Measurements from ENCODE around the gene DKC1. TPM values are rescaled to one million over a fixed set of nuclear protein-coding genes. Genes with fewer than 3 reads are reported as not detected.

Gene DKC1
- total RNA-seq, 1 donor: 39.3 TPM

GRCh38 chrX:154731184-154731583 is 31.5 kb upstream of the DKC1 start:
- H3K9me3 ChIP-seq (ENCODE audit: low read depth, low read length): no peaks in the 10 kb centered on the region
- peaks cover 95% of the 10 kb centered on the region for H3K4me1 ChIP-seq (ENCODE audit: insufficient read depth, low read length)
- no peaks in the 10 kb centered on the region for H3K27me3 ChIP-seq (ENCODE audit: insufficient read depth, low read length)
- no peak overlapping the region for H3K4me3 ChIP-seq (ENCODE audit: low read length)

GRCh38 chrX:154731881-154732280 is 30.8 kb upstream of the DKC1 start:
- no peak overlapping the region for H3K4me3 ChIP-seq (ENCODE audit: low read length)
- H3K27me3 ChIP-seq (ENCODE audit: insufficient read depth, low read length): no peaks in the 10 kb centered on the region
- peaks cover 96% of the 10 kb centered on the region for H3K4me1 ChIP-seq (ENCODE audit: insufficient read depth, low read length)
- H3K9me3 ChIP-seq (ENCODE audit: low read depth, low read length): no peaks in the 10 kb centered on the region

GRCh38 chrX:154732421-154733065 is 30.1 kb upstream of the DKC1 start:
- Histone ChIP-seq H3K27me3 (ENCODE audit: insufficient read depth, low read length) (no peaks in the 10 kb centered on the region), H3K4me1 (ENCODE audit: insufficient read depth, low read length) (peaks cover 98% of the 10 kb centered on the region), H3K4me3 (ENCODE audit: low read length) (no peak overlapping the region), H3K9me3 (ENCODE audit: low read depth, low read length) (no peaks in the 10 kb centered on the region)

GRCh38 chrX:154733066-154733425 is 29.6 kb upstream of the DKC1 start:
- Histone ChIP-seq H3K4me1 (ENCODE audit: insufficient read depth, low read length) (peaks cover 98% of the 10 kb centered on the region), H3K27me3 (ENCODE audit: insufficient read depth, low read length) (no peaks in the 10 kb centered on the region), H3K9me3 (ENCODE audit: low read depth, low read length) (no peaks in the 10 kb centered on the region), H3K4me3 (ENCODE audit: low read length) (no peak overlapping the region)

GRCh38 chrX:154734061-154734781 is 28.4 kb upstream of the DKC1 start:
- Histone ChIP-seq H3K4me3 (ENCODE audit: low read length) (no peak overlapping the region), H3K27me3 (ENCODE audit: insufficient read depth, low read length) (no peaks in the 10 kb centered on the region), H3K4me1 (ENCODE audit: insufficient read depth, low read length) (peaks cover 98% of the 10 kb centered on the region), H3K9me3 (ENCODE audit: low read depth, low read length) (no peaks in the 10 kb centered on the region)

GRCh38 chrX:154735695-154736393 is 26.8 kb upstream of the DKC1 start:
- no peak overlapping the region for H3K4me3 ChIP-seq (ENCODE audit: low read length)
- no peaks in the 10 kb centered on the region for H3K9me3 ChIP-seq (ENCODE audit: low read depth, low read length)
- H3K27me3 ChIP-seq (ENCODE audit: insufficient read depth, low read length): no peaks in the 10 kb centered on the region
- H3K4me1 ChIP-seq (ENCODE audit: insufficient read depth, low read length): peaks cover 88% of the 10 kb centered on the region

GRCh38 chrX:154737136-154737535 is 25.5 kb upstream of the DKC1 start:
- Histone ChIP-seq H3K4me1 (ENCODE audit: insufficient read depth, low read length) (peaks cover 82% of the 10 kb centered on the region), H3K9me3 (ENCODE audit: low read depth, low read length) (no peaks in the 10 kb centered on the region), H3K27me3 (ENCODE audit: insufficient read depth, low read length) (no peaks in the 10 kb centered on the region), H3K4me3 (ENCODE audit: low read length) (no peak overlapping the region)

- Histone ChIP-seq H3K4me3 (ENCODE audit: low read length) (no peak overlapping the region), H3K27me3 (ENCODE audit: insufficient read depth, low read length) (no peaks in the 10 kb centered on the region), H3K4me1 (ENCODE audit: insufficient read depth, low read length) (peaks cover 71% of the 10 kb centered on the region), H3K9me3 (ENCODE audit: low read depth, low read length) (no peaks in the 10 kb centered on the region)
Observed at GRCh38 chrX:154738011-154738738, 24.5 kb upstream of the DKC1 start.

- Histone ChIP-seq H3K9me3 (ENCODE audit: low read depth, low read length) (no peaks in the 10 kb centered on the region), H3K4me3 (ENCODE audit: low read length) (no peak overlapping the region), H3K4me1 (ENCODE audit: insufficient read depth, low read length) (peaks cover 55% of the 10 kb centered on the region), H3K27me3 (ENCODE audit: insufficient read depth, low read length) (no peaks in the 10 kb centered on the region)
Observed at GRCh38 chrX:154739952-154740465, 22.7 kb upstream of the DKC1 start.

- Histone ChIP-seq H3K9me3 (ENCODE audit: low read depth, low read length) (no peaks in the 10 kb centered on the region), H3K27me3 (ENCODE audit: insufficient read depth, low read length) (no peaks in the 10 kb centered on the region), H3K4me3 (ENCODE audit: low read length) (no peak overlapping the region), H3K4me1 (ENCODE audit: insufficient read depth, low read length) (peaks cover 34% of the 10 kb centered on the region)
Observed at GRCh38 chrX:154742613-154743012, 20.1 kb upstream of the DKC1 start.

GRCh38 chrX:154748712-154749339 is 13.8 kb upstream of the DKC1 start:
- Histone ChIP-seq H3K4me3 (ENCODE audit: low read length) (no peak overlapping the region), H3K4me1 (ENCODE audit: insufficient read depth, low read length) (peaks cover 32% of the 10 kb centered on the region), H3K27me3 (ENCODE audit: insufficient read depth, low read length) (no peaks in the 10 kb centered on the region), H3K9me3 (ENCODE audit: low read depth, low read length) (no peaks in the 10 kb centered on the region)

- H3K9me3 ChIP-seq (ENCODE audit: low read depth, low read length): no peaks in the 10 kb centered on the region
- H3K4me3 ChIP-seq (ENCODE audit: low read length): peak overlapping the region; percentile 58
- H3K27me3 ChIP-seq (ENCODE audit: insufficient read depth, low read length): no peaks in the 10 kb centered on the region
- H3K4me1 ChIP-seq (ENCODE audit: insufficient read depth, low read length): peaks cover 32% of the 10 kb centered on the region
Observed at GRCh38 chrX:154749856-154750255, 12.8 kb upstream of the DKC1 start.

GRCh38 chrX:154750301-154751202 is 12.1 kb upstream of the DKC1 start, which contains the start of gene GAB3:
TSS of gene GAB3 (minus strand) at chrX:154751077. CDS start at chrX:154751025, 52 bp downstream.
- Histone ChIP-seq H3K4me3 (ENCODE audit: low read length) (peak within 1 kb of the TSS; percentile 58), H3K4me1 (ENCODE audit: insufficient read depth, low read length) (peaks cover 32% of the 10 kb centered on the region), H3K27me3 (ENCODE audit: insufficient read depth, low read length) (no peaks in the 10 kb centered on the region), H3K9me3 (ENCODE audit: low read depth, low read length) (no peaks in the 10 kb centered on the region)
